Measurements from ENCODE around the gene ELAVL1. TPM values are rescaled to one million over a fixed set of nuclear protein-coding genes. Genes with fewer than 3 reads are reported as not detected.

Gene ELAVL1
- total RNA-seq, 1 experiment from 2014 or later, result 74.6 TPM

DNA sequence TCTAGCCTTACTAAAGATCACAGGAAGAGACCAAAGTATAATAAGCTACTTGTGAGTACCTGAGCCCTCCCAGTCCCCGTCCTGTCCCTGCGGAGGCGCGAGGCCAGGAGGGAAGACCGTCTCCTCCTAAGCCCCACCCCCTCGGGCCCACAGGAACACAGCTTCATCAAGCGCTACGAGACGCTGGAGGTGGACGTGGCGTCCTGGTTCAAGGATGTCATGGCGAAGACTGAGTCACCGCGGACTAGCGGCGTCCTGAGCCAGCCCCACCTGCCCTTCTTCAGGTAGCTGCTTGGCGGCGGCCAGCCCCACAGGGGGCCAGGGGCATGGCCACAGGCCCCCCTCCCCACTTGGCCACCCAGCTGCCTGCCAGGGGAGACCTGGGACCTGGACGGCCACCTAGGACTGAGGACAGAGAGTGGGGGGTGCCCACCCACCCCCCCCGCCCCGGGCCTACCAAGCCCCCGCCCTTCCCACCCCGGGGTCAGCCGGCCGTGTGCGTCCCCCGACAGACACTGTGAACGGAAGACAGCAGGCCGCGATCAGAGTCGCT lies 93.2 kb downstream of the ELAVL1 start:
- DNase-seq (ENCODE audit: low read depth in 1 of 2, low spot score in 2 of 2), result no peak
- Histone ChIP-seq H3K27ac (no peak overlapping the region), H3K4me1 (replicated peaks) (peaks cover 15% of the 10 kb centered on the region), H3K4me3 (no peak overlapping the region), H3K36me3 (peaks cover 34% of the 10 kb centered on the region), H3K9me3 (replicated peaks) (no peaks in the 10 kb centered on the region), H3K27me3 (replicated peaks) (peaks cover 26% of the 10 kb centered on the region)

DNA sequence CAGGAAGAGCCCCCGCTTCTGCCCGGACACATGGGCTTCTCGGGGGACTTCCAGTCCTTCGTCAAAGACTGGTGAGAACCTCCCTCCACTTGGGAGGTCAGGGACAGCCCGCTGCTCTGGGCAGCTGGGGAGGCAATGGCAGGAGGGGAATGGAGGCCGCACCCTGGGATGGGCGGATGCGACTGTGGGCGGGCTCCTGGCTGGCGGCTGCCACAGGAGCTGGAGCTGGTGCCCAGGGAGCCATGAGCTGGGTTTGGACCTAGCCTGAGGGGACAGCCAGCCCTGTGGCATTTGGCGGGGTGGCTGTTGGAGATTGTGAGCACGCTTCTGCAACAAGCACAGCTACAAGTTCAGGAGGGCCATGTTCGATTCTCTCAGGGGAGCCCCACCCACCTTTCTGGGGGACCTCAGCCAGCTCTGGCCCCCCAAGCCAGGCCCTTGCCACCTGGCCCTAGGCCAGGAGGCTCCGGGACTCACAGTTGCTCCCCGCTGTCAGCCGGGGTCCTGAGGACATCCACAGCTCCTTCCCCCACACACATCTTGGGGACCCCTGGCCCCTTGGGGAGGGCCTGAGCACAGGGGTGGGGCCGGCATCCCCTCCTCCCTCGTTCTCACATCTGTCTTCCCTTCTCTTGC lies 93.8 kb downstream of the ELAVL1 start:
- Histone ChIP-seq H3K4me3 (no peak overlapping the region), H3K9me3 (replicated peaks) (no peaks in the 10 kb centered on the region), H3K36me3 (peaks cover 36% of the 10 kb centered on the region), H3K4me1 (replicated peaks) (peaks cover 9% of the 10 kb centered on the region), H3K27ac (no peak overlapping the region), H3K27me3 (replicated peaks) (peaks cover 20% of the 10 kb centered on the region)
- no peak for DNase-seq (ENCODE audit: low read depth in 1 of 2, low spot score in 2 of 2)

DNA sequence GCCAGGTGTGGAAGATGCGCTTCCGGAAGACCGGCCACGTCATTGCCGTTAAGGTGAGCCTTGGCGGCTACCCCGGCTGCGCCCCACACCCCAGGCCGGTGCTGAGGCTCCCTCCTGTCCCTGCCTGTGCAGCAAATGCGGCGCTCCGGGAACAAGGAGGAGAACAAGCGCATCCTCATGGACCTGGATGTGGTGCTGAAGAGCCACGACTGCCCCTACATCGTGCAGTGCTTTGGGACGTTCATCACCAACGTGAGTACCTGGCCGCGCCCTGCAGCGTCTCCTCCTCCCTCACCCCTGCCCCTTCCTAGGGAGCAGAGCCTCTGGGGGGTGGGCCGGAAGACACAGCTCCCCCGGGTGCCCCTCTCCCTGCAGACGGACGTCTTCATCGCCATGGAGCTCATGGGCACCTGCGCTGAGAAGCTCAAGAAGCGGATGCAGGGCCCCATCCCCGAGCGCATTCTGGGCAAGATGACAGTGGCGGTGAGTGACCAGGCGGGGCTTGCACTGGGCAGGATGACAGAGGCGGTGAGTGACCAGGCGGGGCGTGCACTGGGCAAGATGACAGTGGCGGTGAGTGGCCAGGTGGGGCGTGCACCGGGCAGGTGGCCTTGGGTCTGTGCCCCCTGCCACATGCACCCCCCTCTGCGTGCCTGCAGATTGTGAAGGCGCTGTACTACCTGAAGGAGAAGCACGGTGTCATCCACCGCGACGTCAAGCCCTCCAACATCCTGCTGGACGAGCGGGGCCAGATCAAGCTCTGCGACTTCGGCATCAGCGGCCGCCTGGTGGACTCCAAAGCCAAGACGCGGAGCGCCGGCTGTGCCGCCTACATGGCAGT lies 94.9 kb downstream of the ELAVL1 start:
- Histone ChIP-seq H3K4me1 (replicated peaks) (no peaks in the 10 kb centered on the region), H3K9me3 (replicated peaks) (no peaks in the 10 kb centered on the region), H3K4me3 (no peak overlapping the region), H3K27me3 (replicated peaks) (peaks cover 9% of the 10 kb centered on the region), H3K27ac (no peak overlapping the region), H3K36me3 (peaks cover 46% of the 10 kb centered on the region)
- DNase-seq (ENCODE audit: low read depth in 1 of 2, low spot score in 2 of 2), result no peak

DNA sequence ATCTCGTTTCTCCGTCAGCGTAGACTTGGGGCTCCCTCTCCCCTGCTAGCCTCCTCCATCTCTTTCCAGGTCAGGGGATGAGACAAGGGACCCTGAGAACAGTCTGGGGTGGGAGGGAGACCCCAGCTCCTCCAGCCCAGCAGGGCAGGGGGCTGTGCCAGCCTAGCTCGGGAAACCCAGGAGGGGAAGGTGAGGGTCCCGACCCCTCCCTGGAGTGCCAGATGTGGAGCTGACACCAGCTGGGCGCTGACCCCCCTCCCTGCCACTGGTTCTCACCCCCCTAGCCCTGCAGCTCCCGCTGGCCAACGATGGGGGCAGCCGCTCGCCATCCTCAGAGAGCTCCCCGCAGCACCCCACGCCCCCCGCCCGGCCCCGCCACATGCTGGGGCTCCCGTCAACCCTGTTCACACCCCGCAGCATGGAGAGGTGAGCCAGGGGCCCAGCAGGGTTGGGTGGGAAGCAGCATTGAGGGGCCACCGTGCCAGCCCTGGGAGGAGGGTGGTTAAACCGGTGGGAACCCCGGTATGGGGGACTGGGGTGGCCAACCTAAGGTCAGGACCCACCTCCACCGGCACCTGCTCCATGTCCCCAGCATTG lies 95.9 kb downstream of the ELAVL1 start:
- Histone ChIP-seq H3K4me3 (no peak overlapping the region), H3K27ac (no peak overlapping the region), H3K9me3 (replicated peaks) (no peaks in the 10 kb centered on the region), H3K27me3 (replicated peaks) (peaks cover under 1% of the 10 kb centered on the region; the same call in 1 of the 2 replicates), H3K4me1 (replicated peaks) (peaks cover 4% of the 10 kb centered on the region), H3K36me3 (peaks cover 49% of the 10 kb centered on the region)
- no peak for DNase-seq (ENCODE audit: low read depth in 1 of 2, low spot score in 2 of 2)

DNA sequence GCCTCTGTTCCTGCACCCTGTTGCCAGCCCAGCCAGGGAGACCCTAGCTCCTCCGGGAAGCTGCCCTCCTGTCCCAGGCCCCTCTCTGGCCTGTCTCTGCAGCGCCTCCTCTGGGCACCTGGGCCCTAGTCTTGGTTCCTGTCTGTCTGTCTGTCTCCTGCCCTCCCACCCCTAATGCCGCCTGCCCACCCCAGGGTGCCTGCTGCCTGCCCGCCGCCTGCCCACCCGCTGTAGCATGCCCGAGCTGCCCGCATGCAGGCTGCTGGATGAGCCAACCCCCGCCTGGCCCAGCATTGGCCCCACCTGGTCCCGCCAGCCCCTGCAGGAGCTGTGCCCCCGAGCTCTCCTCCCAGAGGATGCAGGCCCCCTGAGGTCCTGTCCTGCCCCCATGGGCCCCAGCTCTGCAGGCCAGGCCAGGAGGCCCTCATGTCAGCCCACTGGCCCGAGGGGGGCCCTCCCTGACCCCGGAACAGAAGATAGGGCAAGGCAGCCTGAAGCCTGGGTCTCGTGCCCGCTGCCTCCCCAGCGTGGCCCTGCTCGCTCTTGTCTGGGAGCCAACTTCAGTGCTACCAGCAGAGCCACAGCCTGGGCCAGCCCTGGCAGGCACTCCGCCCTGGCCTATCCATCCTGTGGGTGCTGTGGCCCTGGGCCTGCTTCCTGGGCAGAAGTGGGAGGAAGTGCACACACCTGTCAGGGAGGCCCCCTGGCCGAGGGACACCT lies 96.5 kb downstream of the ELAVL1 start:
- H3K4me1 ChIP-seq (replicated peaks), result peaks cover 8% of the 10 kb centered on the region
- H3K4me3 ChIP-seq, result no peak overlapping the region
- H3K27ac ChIP-seq, result no peak overlapping the region
- no peaks in the 10 kb centered on the region for H3K9me3 ChIP-seq (replicated peaks)
- DNase-seq (ENCODE audit: low read depth in 1 of 2, low spot score in 2 of 2), result no peak
- H3K36me3 ChIP-seq, result peaks cover 55% of the 10 kb centered on the region
- no peaks in the 10 kb centered on the region for H3K27me3 ChIP-seq (replicated peaks)

Other genes with a start within 250 kb of the ELAVL1 start
- gene CLEC4M, start 242.4 kb downstream of the ELAVL1 start, total RNA-seq (2014; rRNA removed; shearing (Covaris generic)), result not detected in 2 replicates
- gene EVI5L, start 175.4 kb downstream of the ELAVL1 start, total RNA-seq (2014; rRNA removed; shearing (Covaris generic)), result 15.6 and 16.3 TPM in 2 replicates
- not detected in 2 replicates for gene PRR36, start 131.3 kb downstream of the ELAVL1 start, total RNA-seq (2014; rRNA removed; shearing (Covaris generic))
- gene LRRC8E, start 117.1 kb downstream of the ELAVL1 start, total RNA-seq (2014; rRNA removed; shearing (Covaris generic)), result 1.9 and 2.1 TPM in 2 replicates
- 3.2 and 9.7 TPM in 2 replicates for gene MAP2K7, start 101.8 kb downstream of the ELAVL1 start, total RNA-seq (2014; rRNA removed; shearing (Covaris generic))
- gene TGFBR3L, start 90.8 kb downstream of the ELAVL1 start, total RNA-seq (2014; rRNA removed; shearing (Covaris generic)), result not detected in 2 replicates
- 26.6 and 27.8 TPM in 2 replicates for gene SNAPC2, start 85.3 kb downstream of the ELAVL1 start, total RNA-seq (2014; rRNA removed; shearing (Covaris generic))
- gene CTXN1, start 79.5 kb downstream of the ELAVL1 start, total RNA-seq (2014; rRNA removed; shearing (Covaris generic)), result not detected in 2 replicates
- gene TIMM44, start 62.0 kb downstream of the ELAVL1 start, total RNA-seq (2014; rRNA removed; shearing (Covaris generic)), result 49.6 and 65.3 TPM in 2 replicates
- gene CCL25, start 47.1 kb upstream of the ELAVL1 start, total RNA-seq (2014; rRNA removed; shearing (Covaris generic)), result not detected in 2 replicates
- gene FBN3, start 144.0 kb upstream of the ELAVL1 start, total RNA-seq (2014; rRNA removed; shearing (Covaris generic)), result not detected in 2 replicates
- gene CERS4, start 203.7 kb upstream of the ELAVL1 start, total RNA-seq (2014; rRNA removed; shearing (Covaris generic)), result not detected in 2 replicates

Data from SJSA1 (cell line).